HG02943 (cell line): ENCODE results near the gene ARMC9.
"Not testable (repeated sequence)": the region's sequence is repeated elsewhere in the genome, so short reads cannot be mapped to it uniquely, and the experiment has no call there.

Source experiments
- ATAC-seq: cut with Tn5 transposase; IDR thresholded peaks from one replicate; pipeline ENCODE4 v1.9.1; 2021; ENCODE audit warnings: mild to moderate bottlenecking, low read depth, moderate library complexity; ENCODE audit not compliant: unreplicated experiment

Gene ARMC9

GRCh38 chr2:231241755-231242507 is 43.5 kb downstream of the ARMC9 start:
- ATAC-seq, result no peak

- no peak for ATAC-seq
Observed at GRCh38 chr2:231243866-231244265, 45.4 kb downstream of the ARMC9 start.

- ATAC-seq, result no peak
Observed at GRCh38 chr2:231244382-231245248, 46.2 kb downstream of the ARMC9 start.

- ATAC-seq, result no peak
Observed at GRCh38 chr2:231245249-231246094, 47.0 kb downstream of the ARMC9 start.

GRCh38 chr2:231246171-231246842 is 47.9 kb downstream of the ARMC9 start:
- no peak for ATAC-seq

- no peak for ATAC-seq
Observed at GRCh38 chr2:231250146-231250545, 51.7 kb downstream of the ARMC9 start.

GRCh38 chr2:231250698-231251097 is 52.3 kb downstream of the ARMC9 start:
- no peak for ATAC-seq

- ATAC-seq, result not testable (repeated sequence)
Observed at GRCh38 chr2:231253292-231253691, 54.9 kb downstream of the ARMC9 start.

- ATAC-seq, result no peak
Observed at GRCh38 chr2:231256494-231256893, 58.1 kb downstream of the ARMC9 start.

- ATAC-seq, result no peak
Observed at GRCh38 chr2:231257763-231258162, 59.3 kb downstream of the ARMC9 start.

GRCh38 chr2:231258701-231259100 is 60.3 kb downstream of the ARMC9 start:
- no peak for ATAC-seq

- no peak for ATAC-seq
Observed at GRCh38 chr2:231259104-231259503, 60.7 kb downstream of the ARMC9 start.

- no peak for ATAC-seq
Observed at GRCh38 chr2:231260442-231261208, 62.2 kb downstream of the ARMC9 start.

- ATAC-seq, result no peak
Observed at GRCh38 chr2:231263118-231263831, 64.8 kb downstream of the ARMC9 start.

- ATAC-seq, result no peak
Observed at GRCh38 chr2:231270221-231271114, 72.0 kb downstream of the ARMC9 start.

- no peak for ATAC-seq
Observed at GRCh38 chr2:231272991-231273390, 74.6 kb downstream of the ARMC9 start.

GRCh38 chr2:231276987-231277386 is 78.6 kb downstream of the ARMC9 start:
- ATAC-seq, result no peak

- ATAC-seq, result no peak
Observed at GRCh38 chr2:231277962-231278361, 79.5 kb downstream of the ARMC9 start.
